ENCODE measurements around the gene FURIN. TPM values are rescaled to one million over a fixed set of nuclear protein-coding genes. Genes with fewer than 3 reads are reported as not detected.

The FURIN gene
- total RNA-seq, 1 donor from 2014 or later = 122 TPM

GRCh38 chr15:90929246-90930019, 61.0 kb downstream of the FURIN start:
- Histone ChIP-seq H3K4me1 (ENCODE audit: insufficient read depth, low read length) (peaks cover 17% of the 10 kb centered on the region), H4K20me1 (ENCODE audit: insufficient read depth, low read length) (no peaks in the 10 kb centered on the region), H2AFZ (ENCODE audit: low read depth, low read length) (peak overlapping the region; percentile 94), H3K27me3 (ENCODE audit: insufficient read depth, low read length) (no peaks in the 10 kb centered on the region), H3K27ac (ENCODE audit: low read depth, low read length) (peak overlapping the region; percentile 60), H3K4me2 (ENCODE audit: low read length) (peak overlapping the region; percentile 89), H3K4me3 (ENCODE audit: insufficient read depth, low read depth, low read length) (peak overlapping the region; percentile 67), H3K79me2 (ENCODE audit: insufficient read depth, low read length) (no peaks in the 10 kb centered on the region), H3K9me3 (ENCODE audit: insufficient read depth, low read depth, low read length) (no peaks in the 10 kb centered on the region), H3K36me3 (ENCODE audit: insufficient read depth, low read length) (no peaks in the 10 kb centered on the region), H3K9ac (ENCODE audit: low read length) (peak overlapping the region; percentile 70)
- Mint-ChIP-seq H3K4me1 (ENCODE audit: low read depth, unreplicated experiment) (peaks cover 3% of the 10 kb centered on the region), H3K4me3 (ENCODE audit: unreplicated experiment) (no peak overlapping the region), H3K27me3 (ENCODE audit: low read depth, unreplicated experiment) (peaks cover 2% of the 10 kb centered on the region), H3K36me3 (ENCODE audit: low read depth, unreplicated experiment) (no peaks in the 10 kb centered on the region), H3K9me3 (ENCODE audit: unreplicated experiment) (no peaks in the 10 kb centered on the region), H3K27ac (ENCODE audit: unreplicated experiment) (no peak overlapping the region)
- no peak for DNase-seq (ENCODE audit: low read depth)
- no peak for FAIRE-seq
- no peak for TF ChIP-seq CTCF (IDR thresholded peaks at IDR 0.05; ENCODE audit: insufficient read depth, low read depth, low read length)
- TF ChIP-seq EZH2 (IDR thresholded peaks at IDR 0.05; ENCODE audit: insufficient read depth, low read length) = no peak

- Mint-ChIP-seq H3K4me3 (ENCODE audit: unreplicated experiment) (peak overlapping the region; percentile 89), H3K27ac (ENCODE audit: unreplicated experiment) (no peak overlapping the region), H3K27me3 (ENCODE audit: low read depth, unreplicated experiment) (peaks cover 2% of the 10 kb centered on the region), H3K4me1 (ENCODE audit: low read depth, unreplicated experiment) (peaks cover 5% of the 10 kb centered on the region), H3K9me3 (ENCODE audit: unreplicated experiment) (no peaks in the 10 kb centered on the region), H3K36me3 (ENCODE audit: low read depth, unreplicated experiment) (no peaks in the 10 kb centered on the region)
- H3K4me3 ChIP-seq (ENCODE audit: insufficient read depth, low read depth, low read length) = peak overlapping the region; percentile 83
- H3K4me1 ChIP-seq (ENCODE audit: insufficient read depth, low read length) = peaks cover 24% of the 10 kb centered on the region
- peaks cover 8% of the 10 kb centered on the region for H3K79me2 ChIP-seq (ENCODE audit: insufficient read depth, low read length)
- H3K27ac ChIP-seq (ENCODE audit: low read depth, low read length) = no peak overlapping the region
- peaks cover 4% of the 10 kb centered on the region for H4K20me1 ChIP-seq (ENCODE audit: insufficient read depth, low read length)
- H3K9ac ChIP-seq (ENCODE audit: low read length) = peak overlapping the region; percentile 70
- no peaks in the 10 kb centered on the region for H3K9me3 ChIP-seq (ENCODE audit: insufficient read depth, low read depth, low read length)
- TF ChIP-seq CTCF (IDR thresholded peaks at IDR 0.05; ENCODE audit: insufficient read depth, low read depth, low read length) (no peak), EZH2 (IDR thresholded peaks at IDR 0.05; ENCODE audit: insufficient read depth, low read length) (no peak)
- no peaks in the 10 kb centered on the region for H3K36me3 ChIP-seq (ENCODE audit: insufficient read depth, low read length)
- DNase-seq (ENCODE audit: low read depth) (no peak), FAIRE-seq (no peak)
- H2AFZ ChIP-seq (ENCODE audit: low read depth, low read length) = no peak overlapping the region
- no peaks in the 10 kb centered on the region for H3K27me3 ChIP-seq (ENCODE audit: insufficient read depth, low read length)
- peak overlapping the region; percentile 93 for H3K4me2 ChIP-seq (ENCODE audit: low read length)
Observed at GRCh38 chr15:90930861-90931574, 62.6 kb downstream of the FURIN start.

- TF ChIP-seq EZH2 (IDR thresholded peaks at IDR 0.05; ENCODE audit: insufficient read depth, low read length) (no peak), CTCF (IDR thresholded peaks at IDR 0.05; ENCODE audit: insufficient read depth, low read depth, low read length) (no peak)
- Histone ChIP-seq H3K4me2 (ENCODE audit: low read length) (peak overlapping the region; percentile 93), H3K9ac (ENCODE audit: low read length) (peak overlapping the region; percentile 76)
Observed at GRCh38 chr15:90931575-90931827, 63.1 kb downstream of the FURIN start.

More at GRCh38 chr15:90931575-90931827, 63.1 kb downstream of the FURIN start:
- Histone ChIP-seq H3K79me2 (ENCODE audit: insufficient read depth, low read length) (peaks cover 13% of the 10 kb centered on the region), H3K9me3 (ENCODE audit: insufficient read depth, low read depth, low read length) (no peaks in the 10 kb centered on the region), H4K20me1 (ENCODE audit: insufficient read depth, low read length) (peaks cover 8% of the 10 kb centered on the region), H3K27me3 (ENCODE audit: insufficient read depth, low read length) (no peaks in the 10 kb centered on the region), H3K4me3 (ENCODE audit: insufficient read depth, low read depth, low read length) (peak overlapping the region; percentile 83), H3K4me1 (ENCODE audit: insufficient read depth, low read length) (peaks cover 29% of the 10 kb centered on the region), H3K36me3 (ENCODE audit: insufficient read depth, low read length) (peaks cover 2% of the 10 kb centered on the region), H2AFZ (ENCODE audit: low read depth, low read length) (peak overlapping the region; percentile 83), H3K27ac (ENCODE audit: low read depth, low read length) (no peak overlapping the region)
- Mint-ChIP-seq H3K36me3 (ENCODE audit: low read depth, unreplicated experiment) (no peaks in the 10 kb centered on the region), H3K9me3 (ENCODE audit: unreplicated experiment) (no peaks in the 10 kb centered on the region), H3K27me3 (ENCODE audit: low read depth, unreplicated experiment) (peaks cover 2% of the 10 kb centered on the region), H3K27ac (ENCODE audit: unreplicated experiment) (no peak overlapping the region), H3K4me3 (ENCODE audit: unreplicated experiment) (peak overlapping the region; percentile 89), H3K4me1 (ENCODE audit: low read depth, unreplicated experiment) (peaks cover 9% of the 10 kb centered on the region)
- no peak for DNase-seq (ENCODE audit: low read depth)
- FAIRE-seq = no peak

Measured in astrocyte (in vitro differentiated cells and primary cell).